ENCODE data around the gene LIN28B. TPM values are rescaled to one million over a fixed set of nuclear protein-coding genes. Genes with fewer than 3 reads are reported as not detected.
"Not testable (repeated sequence)": the region's sequence is repeated elsewhere in the genome, so short reads cannot be mapped to it uniquely, and the experiment has no call there.

LIN28B gene
- polyA plus RNA-seq, 1 donor: 0.07 TPM

GRCh38 chr6:105081662-105082061 lies 124.8 kb downstream of the LIN28B start:
- not testable (repeated sequence) for DNase-seq; H3K27me3 ChIP-seq (ENCODE audit: control insufficient read depth, insufficient read depth, low read length); H3K27ac ChIP-seq (ENCODE audit: low read length); H3K36me3 ChIP-seq (ENCODE audit: control insufficient read depth, insufficient read depth, low read length); H3K4me1 ChIP-seq (ENCODE audit: control insufficient read depth, insufficient read depth, low read length); H3K9me3 ChIP-seq (ENCODE audit: control insufficient read depth, low read depth, low read length); H3K4me3 ChIP-seq (ENCODE audit: low read length)
- WGBS (ENCODE audit: insufficient coverage, low lambda C conversion rate): no CpG with 5 or more reads among the region's 3 CpGs

- 0% methylated on average over 1 of the region's 1 CpG for WGBS (ENCODE audit: insufficient coverage, low lambda C conversion rate)
- Histone ChIP-seq H3K27ac (ENCODE audit: low read length) (no peak overlapping the region), H3K9me3 (ENCODE audit: control insufficient read depth, low read depth, low read length) (no peaks in the 10 kb centered on the region), H3K4me3 (ENCODE audit: low read length) (no peak overlapping the region), H3K36me3 (ENCODE audit: control insufficient read depth, insufficient read depth, low read length) (no peaks in the 10 kb centered on the region), H3K27me3 (ENCODE audit: control insufficient read depth, insufficient read depth, low read length) (no peaks in the 10 kb centered on the region), H3K4me1 (ENCODE audit: control insufficient read depth, insufficient read depth, low read length) (no peaks in the 10 kb centered on the region)
- DNase-seq: peak; percentile 48 to 57
Measured at GRCh38 chr6:105087571-105088211, 130.8 kb downstream of the LIN28B start.

- Histone ChIP-seq H3K9me3 (ENCODE audit: control insufficient read depth, low read depth, low read length) (no peaks in the 10 kb centered on the region), H3K4me3 (ENCODE audit: low read length) (no peak overlapping the region)
- WGBS (ENCODE audit: insufficient coverage, low lambda C conversion rate): no CpG with 5 or more reads among the region's 8 CpGs
Measured at GRCh38 chr6:105091140-105091829, 134.4 kb downstream of the LIN28B start.

GRCh38 chr6:105094133-105094640 lies 137.3 kb downstream of the LIN28B start:
- no peak overlapping the region for H3K27ac ChIP-seq (ENCODE audit: low read length)
- H3K4me1 ChIP-seq (ENCODE audit: control insufficient read depth, insufficient read depth, low read length): no peaks in the 10 kb centered on the region
- WGBS (ENCODE audit: insufficient coverage, low lambda C conversion rate): 100% methylated on average over 1 of the region's 10 CpGs
- no peak for DNase-seq
- H3K9me3 ChIP-seq (ENCODE audit: control insufficient read depth, low read depth, low read length): no peaks in the 10 kb centered on the region
- no peaks in the 10 kb centered on the region for H3K27me3 ChIP-seq (ENCODE audit: control insufficient read depth, insufficient read depth, low read length)
- H3K4me3 ChIP-seq (ENCODE audit: low read length): no peak overlapping the region
- no peaks in the 10 kb centered on the region for H3K36me3 ChIP-seq (ENCODE audit: control insufficient read depth, insufficient read depth, low read length)

More at GRCh38 chr6:105091140-105091829, 134.4 kb downstream of the LIN28B start:
- Histone ChIP-seq H3K36me3 (ENCODE audit: control insufficient read depth, insufficient read depth, low read length) (no peaks in the 10 kb centered on the region), H3K27me3 (ENCODE audit: control insufficient read depth, insufficient read depth, low read length) (no peaks in the 10 kb centered on the region), H3K27ac (ENCODE audit: low read length) (no peak overlapping the region), H3K4me1 (ENCODE audit: control insufficient read depth, insufficient read depth, low read length) (no peaks in the 10 kb centered on the region)
- no peak for DNase-seq

- Histone ChIP-seq H3K27me3 (ENCODE audit: control insufficient read depth, insufficient read depth, low read length) (no peaks in the 10 kb centered on the region), H3K9me3 (ENCODE audit: control insufficient read depth, low read depth, low read length) (no peaks in the 10 kb centered on the region), H3K4me1 (ENCODE audit: control insufficient read depth, insufficient read depth, low read length) (no peaks in the 10 kb centered on the region), H3K27ac (ENCODE audit: low read length) (no peak overlapping the region), H3K36me3 (ENCODE audit: control insufficient read depth, insufficient read depth, low read length) (no peaks in the 10 kb centered on the region), H3K4me3 (ENCODE audit: low read length) (no peak overlapping the region)
- DNase-seq: no peak
- WGBS (ENCODE audit: insufficient coverage, low lambda C conversion rate): no CpG with 5 or more reads among the region's 3 CpGs
Measured at GRCh38 chr6:105095139-105095538, 138.2 kb downstream of the LIN28B start.

- DNase-seq: no peak
- Histone ChIP-seq H3K9me3 (ENCODE audit: control insufficient read depth, low read depth, low read length) (no peaks in the 10 kb centered on the region), H3K4me1 (ENCODE audit: control insufficient read depth, insufficient read depth, low read length) (no peaks in the 10 kb centered on the region), H3K4me3 (ENCODE audit: low read length) (no peak overlapping the region), H3K36me3 (ENCODE audit: control insufficient read depth, insufficient read depth, low read length) (no peaks in the 10 kb centered on the region), H3K27ac (ENCODE audit: low read length) (no peak overlapping the region), H3K27me3 (ENCODE audit: control insufficient read depth, insufficient read depth, low read length) (no peaks in the 10 kb centered on the region)
- no CpG with 5 or more reads among the region's 8 CpGs for WGBS (ENCODE audit: insufficient coverage, low lambda C conversion rate)
Measured at GRCh38 chr6:105097288-105097687, 140.4 kb downstream of the LIN28B start.

GRCh38 chr6:105099371-105099770 lies 142.5 kb downstream of the LIN28B start:
- no CpG with 5 or more reads among the region's 7 CpGs for WGBS (ENCODE audit: insufficient coverage, low lambda C conversion rate)

DNA sequence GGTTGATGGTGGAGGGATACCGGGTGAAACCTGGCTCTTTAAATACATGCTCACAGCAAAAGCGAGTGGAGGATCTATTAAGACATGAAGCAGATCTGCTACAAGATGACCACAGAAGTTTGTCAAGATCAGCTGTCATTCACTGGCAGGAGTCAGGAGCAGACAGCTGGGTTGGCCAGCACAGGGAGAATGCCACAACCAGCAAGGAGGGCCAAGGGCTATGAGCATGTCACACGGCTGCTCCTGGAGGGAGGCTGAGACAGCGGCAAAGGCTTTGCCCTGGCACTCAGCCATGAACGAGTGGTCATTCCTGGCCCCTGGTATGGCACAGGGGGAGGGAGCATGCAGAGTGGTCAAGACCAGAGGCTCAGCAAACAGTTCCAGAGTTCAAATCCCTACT lies 145.3 kb downstream of the LIN28B start:
- no peak for DNase-seq
- WGBS (ENCODE audit: insufficient coverage, low lambda C conversion rate): no CpG with 5 or more reads among the region's 5 CpGs

More at GRCh38 chr6:105099371-105099770, 142.5 kb downstream of the LIN28B start:
- DNase-seq: no peak
- no peak overlapping the region for H3K27ac ChIP-seq (ENCODE audit: low read length)
- H3K9me3 ChIP-seq (ENCODE audit: control insufficient read depth, low read depth, low read length): no peaks in the 10 kb centered on the region
- no peak overlapping the region for H3K4me3 ChIP-seq (ENCODE audit: low read length)
- H3K4me1 ChIP-seq (ENCODE audit: control insufficient read depth, insufficient read depth, low read length): no peaks in the 10 kb centered on the region
- no peaks in the 10 kb centered on the region for H3K36me3 ChIP-seq (ENCODE audit: control insufficient read depth, insufficient read depth, low read length)
- no peaks in the 10 kb centered on the region for H3K27me3 ChIP-seq (ENCODE audit: control insufficient read depth, insufficient read depth, low read length)

GRCh38 chr6:105105094-105105493 lies 148.2 kb downstream of the LIN28B start:
- H3K36me3 ChIP-seq (ENCODE audit: control insufficient read depth, insufficient read depth, low read length): no peaks in the 10 kb centered on the region
- no peaks in the 10 kb centered on the region for H3K27me3 ChIP-seq (ENCODE audit: control insufficient read depth, insufficient read depth, low read length)
- H3K27ac ChIP-seq (ENCODE audit: low read length): no peak overlapping the region
- no peak for DNase-seq
- no peak overlapping the region for H3K4me3 ChIP-seq (ENCODE audit: low read length)
- WGBS (ENCODE audit: insufficient coverage, low lambda C conversion rate): no CpG with 5 or more reads among the region's 3 CpGs
- H3K4me1 ChIP-seq (ENCODE audit: control insufficient read depth, insufficient read depth, low read length): no peaks in the 10 kb centered on the region
- H3K9me3 ChIP-seq (ENCODE audit: control insufficient read depth, low read depth, low read length): no peaks in the 10 kb centered on the region

More for the DNA sequence above, 145.3 kb downstream of the LIN28B start:
- H3K27ac ChIP-seq (ENCODE audit: low read length): no peak overlapping the region
- no peaks in the 10 kb centered on the region for H3K4me1 ChIP-seq (ENCODE audit: control insufficient read depth, insufficient read depth, low read length)
- no peaks in the 10 kb centered on the region for H3K9me3 ChIP-seq (ENCODE audit: control insufficient read depth, low read depth, low read length)
- H3K27me3 ChIP-seq (ENCODE audit: control insufficient read depth, insufficient read depth, low read length): no peaks in the 10 kb centered on the region
- H3K4me3 ChIP-seq (ENCODE audit: low read length): no peak overlapping the region
- H3K36me3 ChIP-seq (ENCODE audit: control insufficient read depth, insufficient read depth, low read length): no peaks in the 10 kb centered on the region

DNA sequence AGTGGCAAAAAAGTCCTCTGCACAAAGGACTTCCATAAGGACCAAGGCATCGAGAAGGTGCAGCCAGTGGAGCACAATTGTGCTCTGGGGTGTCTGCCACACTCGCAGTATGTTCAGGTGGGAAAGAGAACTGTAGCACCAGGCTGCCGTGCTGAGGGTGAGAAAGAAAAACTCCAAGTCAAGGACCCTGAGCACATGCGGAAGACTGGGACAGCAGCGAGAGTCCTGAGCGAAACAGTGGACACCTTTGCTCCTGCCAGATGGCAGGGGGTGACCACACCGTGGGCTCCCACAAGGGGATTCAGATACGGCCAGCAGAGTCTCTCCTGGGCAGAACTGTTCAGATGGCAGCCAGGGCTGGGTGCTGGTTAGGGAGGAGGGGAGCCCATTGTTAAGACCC lies 149.4 kb downstream of the LIN28B start:
- DNase-seq: no peak
- WGBS (ENCODE audit: insufficient coverage, low lambda C conversion rate): 100% methylated on average over 1 of the region's 8 CpGs
- Histone ChIP-seq H3K36me3 (ENCODE audit: control insufficient read depth, insufficient read depth, low read length) (no peaks in the 10 kb centered on the region), H3K4me3 (ENCODE audit: low read length) (no peak overlapping the region), H3K27ac (ENCODE audit: low read length) (no peak overlapping the region), H3K4me1 (ENCODE audit: control insufficient read depth, insufficient read depth, low read length) (no peaks in the 10 kb centered on the region), H3K27me3 (ENCODE audit: control insufficient read depth, insufficient read depth, low read length) (no peaks in the 10 kb centered on the region), H3K9me3 (ENCODE audit: control insufficient read depth, low read depth, low read length) (no peaks in the 10 kb centered on the region)

Data from large intestine (tissue), 3 donors.